Caco-2 (cell line): Measurements from ENCODE around the gene FAHD2A. TPM values are rescaled to one million over a fixed set of nuclear protein-coding genes. Genes with fewer than 3 reads are reported as not detected.

Experiments
- BruUV-seq: library from RNA; stranded (reverse); fragments of 400-500 nt; replicated peaks from 2 replicates; lab custom pipeline; 2021; lab: Mats Ljungman, UMichigan
- CTCF ChIA-PET: fragments of 300-600 bp; sonication (Branson Sonifier 250); formaldehyde crosslinking; loops from one replicate; lab custom pipeline; 2022; ENCODE audit warnings: antibody characterized with exemption; lab: Charles Lee
- POLR2A ChIA-PET: fragments of 300-600 bp; sonication (Branson Sonifier 250); formaldehyde crosslinking; loops from one replicate; lab custom pipeline; 2022; ENCODE audit warnings: antibody characterized with exemption; lab: Charles Lee
- DNase-seq, 2 experiments: peaks; one replicate each; pipeline versions ENCODE4 v3.0.0 to v3.0.0-alpha.2; 2020 to 2022
- H3K27me3 ChIP-seq: replicated peaks from 2 replicates; pipeline ENCODE4 v1.6.0; 2011; ENCODE audit warnings: low read length; ENCODE audit not compliant: control insufficient read depth, insufficient read depth
- H3K36me3 ChIP-seq: 2 replicates; pipeline ENCODE4 v1.5.1; 2011; ENCODE audit warnings: low read length; ENCODE audit not compliant: control insufficient read depth, insufficient read depth
- H3K4me1 ChIP-seq: fragments of 250-450 bp; sonication (Bioruptor Pico); 2 replicates; pipeline ENCODE4 v1.5.1; 2020; ENCODE audit warnings: mild to moderate bottlenecking
- H3K4me3 ChIP-seq: 2 replicates; pipeline ENCODE4 v1.5.1; 2011; ENCODE audit warnings: low read depth, mild to moderate bottlenecking, control low read depth, low read length
- H3K9me3 ChIP-seq: fragments of 250-450 bp; sonication (Bioruptor Pico); 2 replicates; pipeline ENCODE4 v1.5.1; 2020; ENCODE audit warnings: mild to moderate bottlenecking, moderate library complexity
- H3K27ac Mint-ChIP-seq: one replicate; pipeline ENCODE4 v1.8.0; 2022; ENCODE audit warnings: mixed read lengths; ENCODE audit not compliant: unreplicated experiment
- H3K27me3 Mint-ChIP-seq: one replicate; pipeline ENCODE4 v1.8.0; 2022; ENCODE audit warnings: mixed read lengths; ENCODE audit not compliant: insufficient read depth, unreplicated experiment
- H3K36me3 Mint-ChIP-seq: one replicate; pipeline ENCODE4 v1.8.0; 2022; ENCODE audit warnings: mild to moderate bottlenecking, mixed read lengths; ENCODE audit not compliant: insufficient read depth, unreplicated experiment
- H3K4me1 Mint-ChIP-seq: one replicate; pipeline ENCODE4 v1.8.0; 2022; ENCODE audit warnings: low read depth, mixed read lengths; ENCODE audit not compliant: unreplicated experiment
- H3K4me3 Mint-ChIP-seq: one replicate; pipeline ENCODE4 v1.8.0; 2022; ENCODE audit warnings: mild to moderate bottlenecking, moderate library complexity, mixed read lengths; ENCODE audit not compliant: unreplicated experiment
- H3K9me3 Mint-ChIP-seq: one replicate; pipeline ENCODE4 v1.8.0; 2022; ENCODE audit warnings: mixed read lengths; ENCODE audit not compliant: unreplicated experiment
- intact Hi-C: fragments of 100-400 bp; cut with micrococcal nuclease; formaldehyde crosslinking; loops from one replicate; pipeline ENCODE4 v1.10.0; 2022; ENCODE audit not compliant: unreplicated experiment
- total RNA-seq: library from RNA; stranded (reverse); gene quantifications from 2 replicates; pipeline ENCODE4 v1.2.3, GENCODE V29; 2022
- TF ChIP-seq, protein P1 (sequence below), 2 experiments: fragments of 200-600 bp in 1 of 2; IDR thresholded peaks; 1 replicate in 1 of 2; 2 replicates in 1 of 2; pipeline versions ENCODE4 v1.5.1 to v1.8.0; 2011 to 2022; ENCODE audit warnings: antibody characterized with exemption in 1 of 2, control low read depth in 1 of 2, inconsistent platforms in 1 of 2, low read depth in 1 of 2, low read length in 1 of 2, mild to moderate bottlenecking in 1 of 2, moderate library complexity in 1 of 2; ENCODE audit not compliant: insufficient read depth in 1 of 2, severe bottlenecking in 1 of 2, unreplicated experiment in 1 of 2

The FAHD2A gene
- total RNA-seq, 1 experiment from 2014 or later: 26.8 TPM

DNA sequence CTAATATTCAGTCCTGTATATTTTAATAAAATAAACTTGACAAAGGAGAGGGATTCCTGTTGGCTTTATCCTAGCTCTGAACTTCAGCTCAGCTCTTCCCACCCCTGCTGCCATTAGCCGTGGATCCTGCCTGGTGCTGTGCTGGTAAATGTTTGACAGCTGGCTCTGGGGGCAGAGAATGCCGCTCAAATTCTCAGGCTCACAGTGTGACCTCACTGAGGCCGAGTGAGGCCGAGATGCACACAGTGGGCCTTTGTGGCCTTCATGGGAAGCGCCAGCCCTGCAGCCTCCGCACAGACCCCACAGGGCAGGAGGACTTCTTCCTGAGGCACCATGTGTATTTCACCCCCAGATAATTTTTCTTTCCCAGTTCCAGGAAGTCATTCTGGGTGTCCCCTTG, 16.5 kb upstream of the FAHD2A start:
- Mint-ChIP-seq H3K27ac (no peak overlapping the region), H3K27me3 (peaks cover 12% of the 10 kb centered on the region), H3K9me3 (no peaks in the 10 kb centered on the region), H3K36me3 (no peaks in the 10 kb centered on the region), H3K4me1 (no peaks in the 10 kb centered on the region), H3K4me3 (no peak overlapping the region)
- H3K9me3 ChIP-seq: no peaks in the 10 kb centered on the region
- DNase-seq: no peak
- H3K4me3 ChIP-seq: no peak overlapping the region
- BruUV-seq: no TSS peak
- POLR2A ChIA-PET: no interaction called here
- peaks cover 14% of the 10 kb centered on the region for H3K4me1 ChIP-seq
- CTCF ChIA-PET: no interaction called here
- TF ChIP-seq, protein P1, sequence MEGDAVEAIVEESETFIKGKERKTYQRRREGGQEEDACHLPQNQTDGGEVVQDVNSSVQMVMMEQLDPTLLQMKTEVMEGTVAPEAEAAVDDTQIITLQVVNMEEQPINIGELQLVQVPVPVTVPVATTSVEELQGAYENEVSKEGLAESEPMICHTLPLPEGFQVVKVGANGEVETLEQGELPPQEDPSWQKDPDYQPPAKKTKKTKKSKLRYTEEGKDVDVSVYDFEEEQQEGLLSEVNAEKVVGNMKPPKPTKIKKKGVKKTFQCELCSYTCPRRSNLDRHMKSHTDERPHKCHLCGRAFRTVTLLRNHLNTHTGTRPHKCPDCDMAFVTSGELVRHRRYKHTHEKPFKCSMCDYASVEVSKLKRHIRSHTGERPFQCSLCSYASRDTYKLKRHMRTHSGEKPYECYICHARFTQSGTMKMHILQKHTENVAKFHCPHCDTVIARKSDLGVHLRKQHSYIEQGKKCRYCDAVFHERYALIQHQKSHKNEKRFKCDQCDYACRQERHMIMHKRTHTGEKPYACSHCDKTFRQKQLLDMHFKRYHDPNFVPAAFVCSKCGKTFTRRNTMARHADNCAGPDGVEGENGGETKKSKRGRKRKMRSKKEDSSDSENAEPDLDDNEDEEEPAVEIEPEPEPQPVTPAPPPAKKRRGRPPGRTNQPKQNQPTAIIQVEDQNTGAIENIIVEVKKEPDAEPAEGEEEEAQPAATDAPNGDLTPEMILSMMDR (IDR thresholded peaks at IDR 0.05; ENCODE audit: insufficient read depth in 1 of 2, low read depth in 1 of 2, low read length in 1 of 2, severe bottlenecking in 1 of 2, unreplicated experiment in 1 of 2): no peak
- H3K36me3 ChIP-seq: no peaks in the 10 kb centered on the region
- intact Hi-C loops: no loop called here
- H3K27me3 ChIP-seq: no peaks in the 10 kb centered on the region

DNA sequence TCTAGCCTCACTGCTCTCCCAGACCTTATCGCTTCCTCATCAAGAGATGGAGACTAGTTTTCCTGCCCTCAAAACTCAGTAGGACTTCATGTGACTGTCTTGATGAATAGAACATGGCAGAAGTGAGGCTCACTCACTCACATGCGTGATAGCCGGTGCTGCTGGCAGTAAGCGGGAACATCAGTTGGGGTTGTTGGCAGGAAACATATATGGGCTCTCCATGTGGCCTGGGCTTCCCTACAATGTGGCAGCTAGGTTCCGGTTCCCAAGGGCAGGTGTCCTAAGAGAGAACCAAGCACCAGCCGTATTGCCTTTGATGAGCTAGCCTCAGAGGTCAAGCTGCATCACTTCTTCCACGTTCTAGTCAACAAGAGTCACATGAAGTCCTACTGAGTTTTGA, 15.2 kb upstream of the FAHD2A start:
- H3K9me3 Mint-ChIP-seq: no peaks in the 10 kb centered on the region

DNA sequence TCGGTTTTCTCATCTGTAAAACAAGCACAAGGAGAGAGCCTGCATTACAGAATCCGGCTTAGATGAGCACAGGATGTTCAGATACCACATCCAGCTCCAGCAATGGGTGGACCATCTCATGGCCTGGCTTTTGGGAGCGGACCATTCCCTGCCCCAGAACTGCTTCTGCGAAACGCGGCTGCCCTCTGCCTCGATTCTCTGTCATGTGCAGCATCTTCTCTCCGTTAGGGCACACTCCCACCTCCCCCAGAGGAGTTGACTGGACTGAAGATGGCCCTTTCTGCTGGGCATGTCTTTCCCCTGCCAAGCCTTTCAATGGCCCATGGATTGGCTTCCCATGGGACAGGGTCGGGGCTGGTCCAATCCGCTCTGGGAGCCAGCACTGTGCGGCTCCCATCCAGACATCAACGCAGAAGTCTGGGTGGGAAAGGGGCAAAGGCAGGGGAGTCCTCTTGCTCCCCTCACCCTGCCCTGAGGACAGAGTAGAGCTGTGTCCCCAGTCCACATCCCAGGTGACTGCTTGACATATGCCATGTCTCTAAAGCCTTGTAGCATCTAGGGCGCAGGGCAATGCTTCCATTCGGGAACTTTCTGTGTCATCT, 14.3 kb upstream of the FAHD2A start:
- H3K4me1 ChIP-seq: peaks cover 14% of the 10 kb centered on the region
- Mint-ChIP-seq H3K27ac (no peak overlapping the region), H3K36me3 (no peaks in the 10 kb centered on the region), H3K4me1 (no peaks in the 10 kb centered on the region), H3K27me3 (peaks cover 5% of the 10 kb centered on the region), H3K4me3 (no peak overlapping the region), H3K9me3 (no peaks in the 10 kb centered on the region)
- intact Hi-C loops: no loop called here
- no peak for DNase-seq
- no peak overlapping the region for H3K4me3 ChIP-seq
- H3K36me3 ChIP-seq: no peaks in the 10 kb centered on the region
- H3K9me3 ChIP-seq: no peaks in the 10 kb centered on the region
- no peaks in the 10 kb centered on the region for H3K27me3 ChIP-seq
- POLR2A ChIA-PET: no interaction called here
- TF ChIP-seq, protein P1 (IDR thresholded peaks at IDR 0.05; ENCODE audit: insufficient read depth in 1 of 2, low read depth in 1 of 2, low read length in 1 of 2, severe bottlenecking in 1 of 2, unreplicated experiment in 1 of 2): no peak
- CTCF ChIA-PET: no interaction called here
- BruUV-seq: no TSS peak

More for the DNA sequence above, 15.2 kb upstream of the FAHD2A start:
- H3K36me3 Mint-ChIP-seq: no peaks in the 10 kb centered on the region
- no peak overlapping the region for H3K4me3 Mint-ChIP-seq
- Histone ChIP-seq H3K4me1 (peaks cover 14% of the 10 kb centered on the region), H3K4me3 (no peak overlapping the region), H3K9me3 (no peaks in the 10 kb centered on the region), H3K36me3 (no peaks in the 10 kb centered on the region), H3K27me3 (no peaks in the 10 kb centered on the region)
- ChIA-PET POLR2A (interaction anchor here (0.7 kb wide), 1 partner anchor 29 kb away, joined by 4 read pairs; no protein-coding TSS in a partner anchor), CTCF (no interaction called here)
- no peak for DNase-seq
- no peaks in the 10 kb centered on the region for H3K4me1 Mint-ChIP-seq
- TF ChIP-seq, protein P1 (IDR thresholded peaks at IDR 0.05; ENCODE audit: insufficient read depth in 1 of 2, low read depth in 1 of 2, low read length in 1 of 2, severe bottlenecking in 1 of 2, unreplicated experiment in 1 of 2): no peak
- intact Hi-C loops: no loop called here
- BruUV-seq: no TSS peak
- H3K27me3 Mint-ChIP-seq: peaks cover 5% of the 10 kb centered on the region
- no peak overlapping the region for H3K27ac Mint-ChIP-seq
